ENCODE measurements around the gene CEP164.
"Not testable (repeated sequence)": the region's sequence is repeated elsewhere in the genome, so short reads cannot be mapped to it uniquely, and the experiment has no call there.

The CEP164 gene

GRCh38 chr11:117395476-117395875, 67.8 kb downstream of the CEP164 start:
- DNase-seq (ENCODE audit: low read depth): no peak

GRCh38 chr11:117396970-117397369, 69.3 kb downstream of the CEP164 start:
- no peak for DNase-seq (ENCODE audit: low read depth)

GRCh38 chr11:117398618-117399017, 71.0 kb downstream of the CEP164 start:
- not testable (repeated sequence) for DNase-seq (ENCODE audit: low read depth)

GRCh38 chr11:117399100-117399840, 71.6 kb downstream of the CEP164 start:
- DNase-seq (ENCODE audit: low read depth): not testable (repeated sequence)

GRCh38 chr11:117405898-117406297, 78.2 kb downstream of the CEP164 start:
- DNase-seq (ENCODE audit: low read depth): not testable (repeated sequence)

GRCh38 chr11:117407016-117407415, 79.4 kb downstream of the CEP164 start:
- DNase-seq (ENCODE audit: low read depth): no peak

GRCh38 chr11:117408356-117408755, 80.7 kb downstream of the CEP164 start:
- DNase-seq (ENCODE audit: low read depth): no peak

- DNase-seq (ENCODE audit: low read depth): no peak
Observed at GRCh38 chr11:117409511-117409910, 81.9 kb downstream of the CEP164 start.

- DNase-seq (ENCODE audit: low read depth): no peak
Observed at GRCh38 chr11:117410238-117410637, 82.6 kb downstream of the CEP164 start.

GRCh38 chr11:117410861-117411710, 83.4 kb downstream of the CEP164 start:
- DNase-seq (ENCODE audit: low read depth): no peak

- DNase-seq (ENCODE audit: low read depth): no peak
Observed at GRCh38 chr11:117411736-117412135, 84.1 kb downstream of the CEP164 start.

- no peak for DNase-seq (ENCODE audit: low read depth)
Observed at GRCh38 chr11:117412176-117412575, 84.5 kb downstream of the CEP164 start.

GRCh38 chr11:117412653-117413275, 85.1 kb downstream of the CEP164 start:
- DNase-seq (ENCODE audit: low read depth): no peak

GRCh38 chr11:117413616-117414015, 86.0 kb downstream of the CEP164 start:
- DNase-seq (ENCODE audit: low read depth): no peak

GRCh38 chr11:117414724-117415123, 87.1 kb downstream of the CEP164 start:
- no peak for DNase-seq (ENCODE audit: low read depth)

- DNase-seq (ENCODE audit: low read depth): no peak
Observed at GRCh38 chr11:117415358-117415896, 87.8 kb downstream of the CEP164 start.

GRCh38 chr11:117417342-117417741, 89.7 kb downstream of the CEP164 start:
- DNase-seq (ENCODE audit: low read depth): no peak

- DNase-seq (ENCODE audit: low read depth): no peak
Observed at GRCh38 chr11:117417856-117418255, 90.2 kb downstream of the CEP164 start.

- DNase-seq (ENCODE audit: low read depth): no peak
Observed at GRCh38 chr11:117418737-117419481, 91.3 kb downstream of the CEP164 start.

GRCh38 chr11:117419482-117420142, 92.0 kb downstream of the CEP164 start:
- no peak for DNase-seq (ENCODE audit: low read depth)

- no peak for DNase-seq (ENCODE audit: low read depth)
Observed at GRCh38 chr11:117420143-117420485, 92.5 kb downstream of the CEP164 start.
